Lower lobe of right lung (tissue), 2 donors: ENCODE results near the gene ZIK1. TPM values are rescaled to one million over a fixed set of nuclear protein-coding genes. Genes with fewer than 3 reads are reported as not detected.

Source experiments
- ATAC-seq, 2 donors: fragments of 200-7000 bp; cut with Tn5 transposase; one replicate each; pipeline ENCODE4 v1.9.1; 2020 to 2022; ENCODE audit warnings: mild to moderate bottlenecking in 2 of 2, moderate library complexity in 2 of 2
- DNase-seq: peaks from one replicate; pipeline ENCODE4 v3.0.0-alpha.2; 2020
- H3K27ac ChIP-seq: fragments of 200-600 bp; one replicate; pipeline ENCODE4 v1.8.0; 2022
- H3K27me3 ChIP-seq: fragments of 200-600 bp; one replicate; pipeline ENCODE4 v1.8.0; 2022; ENCODE audit warnings: low read depth
- H3K36me3 ChIP-seq: fragments of 200-600 bp; one replicate; pipeline ENCODE4 v1.8.0; 2022; ENCODE audit warnings: mild to moderate bottlenecking
- H3K4me1 ChIP-seq: fragments of 200-600 bp; one replicate; pipeline ENCODE4 v1.8.0; 2022
- H3K4me3 ChIP-seq: fragments of 200-600 bp; one replicate; pipeline ENCODE4 v1.8.0; 2022; ENCODE audit warnings: mild to moderate bottlenecking
- H3K9me3 ChIP-seq: fragments of 200-600 bp; one replicate; pipeline ENCODE4 v1.8.0; 2022
- intact Hi-C: fragments of 100-400 bp; cut with DNase I; formaldehyde crosslinking; loops from one replicate; pipeline ENCODE4 v1.11.0; 2022
- total RNA-seq: library from RNA; stranded (reverse); fragmentation: NEBNext Ultra II Directional; extraction: Animal tissue kit (Norgen Biotek cat#: 25700); gene quantifications from one replicate; pipeline ENCODE4 v1.2.1, GENCODE V29; 2021
- TF ChIP-seq, protein P1 (sequence below): fragments of 200-600 bp; IDR thresholded peaks from one replicate; pipeline ENCODE4 v1.8.0; 2022; ENCODE audit warnings: antibody characterized with exemption, mild to moderate bottlenecking
- donor health status: DM: no; HTN: yes; CAD: no; lungs with severe emphysema.

The ZIK1 gene
- total RNA-seq, 1 donor from 2014 or later = 2.9 TPM

DNA sequence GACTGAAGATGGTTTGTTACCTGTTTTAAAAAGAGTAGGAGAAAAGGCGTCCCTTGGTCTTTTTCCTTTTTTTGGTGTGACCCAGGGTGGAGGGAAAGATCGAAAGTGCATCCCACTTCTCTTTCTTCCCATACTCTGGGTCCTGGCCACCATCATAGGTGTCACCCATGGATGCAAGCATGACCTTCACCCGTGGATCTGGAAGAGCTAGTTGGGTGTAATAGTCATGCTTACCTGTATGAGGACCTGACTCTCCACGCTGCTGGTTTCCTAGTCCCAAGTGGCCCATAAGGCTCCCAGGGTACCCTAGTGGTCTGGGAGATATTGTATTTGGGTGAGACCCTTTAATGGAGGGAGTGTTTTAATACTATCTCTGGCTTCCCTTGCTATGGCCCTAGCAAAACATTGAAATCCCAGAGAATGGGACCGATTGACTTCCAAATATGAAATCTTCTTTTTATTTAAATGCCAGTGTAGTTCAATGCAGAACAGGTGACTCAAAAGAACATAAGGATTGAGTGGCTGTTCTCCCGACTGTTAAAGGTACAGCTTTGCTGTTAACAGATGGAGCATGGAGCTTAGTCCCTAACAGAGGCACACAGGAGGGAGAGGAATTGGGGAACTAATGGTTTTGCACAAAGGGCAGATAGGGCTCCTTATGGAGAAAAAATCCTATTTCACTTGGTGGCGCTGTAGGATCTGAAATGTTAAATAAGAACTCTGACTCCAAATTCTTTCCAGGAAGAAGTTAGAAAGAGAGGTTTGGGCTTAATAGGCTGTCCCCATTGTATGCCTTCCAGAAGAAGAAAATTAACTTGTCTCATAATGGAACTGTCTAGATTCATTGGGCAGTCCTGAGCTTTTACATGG, 17.3 kb upstream of the ZIK1 start:
- Histone ChIP-seq H3K27me3 (no peaks in the 10 kb centered on the region), H3K27ac (no peak overlapping the region), H3K36me3 (no peaks in the 10 kb centered on the region), H3K4me1 (no peaks in the 10 kb centered on the region), H3K9me3 (peaks cover 93% of the 10 kb centered on the region), H3K4me3 (no peak overlapping the region)
- TF ChIP-seq, protein P1, sequence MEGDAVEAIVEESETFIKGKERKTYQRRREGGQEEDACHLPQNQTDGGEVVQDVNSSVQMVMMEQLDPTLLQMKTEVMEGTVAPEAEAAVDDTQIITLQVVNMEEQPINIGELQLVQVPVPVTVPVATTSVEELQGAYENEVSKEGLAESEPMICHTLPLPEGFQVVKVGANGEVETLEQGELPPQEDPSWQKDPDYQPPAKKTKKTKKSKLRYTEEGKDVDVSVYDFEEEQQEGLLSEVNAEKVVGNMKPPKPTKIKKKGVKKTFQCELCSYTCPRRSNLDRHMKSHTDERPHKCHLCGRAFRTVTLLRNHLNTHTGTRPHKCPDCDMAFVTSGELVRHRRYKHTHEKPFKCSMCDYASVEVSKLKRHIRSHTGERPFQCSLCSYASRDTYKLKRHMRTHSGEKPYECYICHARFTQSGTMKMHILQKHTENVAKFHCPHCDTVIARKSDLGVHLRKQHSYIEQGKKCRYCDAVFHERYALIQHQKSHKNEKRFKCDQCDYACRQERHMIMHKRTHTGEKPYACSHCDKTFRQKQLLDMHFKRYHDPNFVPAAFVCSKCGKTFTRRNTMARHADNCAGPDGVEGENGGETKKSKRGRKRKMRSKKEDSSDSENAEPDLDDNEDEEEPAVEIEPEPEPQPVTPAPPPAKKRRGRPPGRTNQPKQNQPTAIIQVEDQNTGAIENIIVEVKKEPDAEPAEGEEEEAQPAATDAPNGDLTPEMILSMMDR = no peak
- DNase-seq (no peak), ATAC-seq (no peak)
- intact Hi-C loops = no loop called here

DNA sequence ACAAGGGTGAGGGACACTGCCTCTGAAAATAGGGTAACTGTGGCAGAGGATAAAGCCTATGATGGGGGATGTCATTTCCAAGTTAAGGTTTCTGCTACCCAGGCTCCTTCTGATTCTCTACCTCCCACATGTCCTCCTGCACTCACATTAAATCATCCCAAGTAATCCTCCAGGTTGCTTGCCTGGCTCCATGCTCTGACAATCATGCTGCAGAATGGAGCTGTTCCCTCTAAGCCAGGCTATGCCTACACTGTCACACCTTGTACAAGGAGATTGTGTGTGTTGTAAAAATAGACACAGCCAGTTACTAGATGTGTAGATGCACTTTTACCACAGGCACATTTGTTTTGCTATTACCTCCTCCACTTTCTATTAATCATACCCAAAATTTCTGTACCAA, 13.2 kb upstream of the ZIK1 start:
- intact Hi-C loops = no loop called here
- DNase-seq = no peak
- ATAC-seq = no peak
- Histone ChIP-seq H3K4me1 (no peaks in the 10 kb centered on the region), H3K4me3 (no peak overlapping the region), H3K9me3 (peaks cover 100% of the 10 kb centered on the region), H3K27ac (no peak overlapping the region), H3K36me3 (peaks cover 34% of the 10 kb centered on the region), H3K27me3 (no peaks in the 10 kb centered on the region)
- TF ChIP-seq, protein P1 = no peak

DNA sequence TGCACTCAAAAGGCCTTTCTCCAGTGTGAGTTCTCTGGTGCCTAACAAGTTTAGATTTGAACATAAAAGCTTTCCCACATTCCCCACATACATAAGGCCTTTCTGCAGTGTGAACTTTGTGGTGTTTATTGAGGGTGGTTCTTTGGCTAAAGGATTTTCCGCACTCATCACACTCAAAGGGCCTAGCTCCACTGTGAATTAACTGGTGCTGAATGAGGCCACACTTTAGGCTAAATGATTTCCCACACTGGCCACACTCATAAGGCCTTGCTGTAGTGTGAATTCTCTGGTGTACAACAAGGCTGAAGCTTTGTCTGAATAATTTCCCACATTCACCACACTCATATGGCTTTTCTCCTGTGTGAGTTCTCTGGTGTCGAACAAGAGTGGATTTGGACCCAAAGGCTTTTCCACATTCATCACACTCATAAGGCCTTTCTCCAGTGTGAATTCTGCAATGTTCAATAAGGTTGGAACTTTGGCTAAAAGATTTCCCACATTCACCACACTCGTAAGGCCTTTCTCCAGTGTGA, 11.5 kb upstream of the ZIK1 start:
- Histone ChIP-seq H3K4me1 (no peaks in the 10 kb centered on the region), H3K36me3 (peaks cover 34% of the 10 kb centered on the region), H3K4me3 (no peak overlapping the region), H3K27ac (no peak overlapping the region), H3K27me3 (no peaks in the 10 kb centered on the region), H3K9me3 (peaks cover 99% of the 10 kb centered on the region)
- DNase-seq (no peak), ATAC-seq (no peak)
- TF ChIP-seq, protein P1 = no peak
- intact Hi-C loops = no loop called here

DNA sequence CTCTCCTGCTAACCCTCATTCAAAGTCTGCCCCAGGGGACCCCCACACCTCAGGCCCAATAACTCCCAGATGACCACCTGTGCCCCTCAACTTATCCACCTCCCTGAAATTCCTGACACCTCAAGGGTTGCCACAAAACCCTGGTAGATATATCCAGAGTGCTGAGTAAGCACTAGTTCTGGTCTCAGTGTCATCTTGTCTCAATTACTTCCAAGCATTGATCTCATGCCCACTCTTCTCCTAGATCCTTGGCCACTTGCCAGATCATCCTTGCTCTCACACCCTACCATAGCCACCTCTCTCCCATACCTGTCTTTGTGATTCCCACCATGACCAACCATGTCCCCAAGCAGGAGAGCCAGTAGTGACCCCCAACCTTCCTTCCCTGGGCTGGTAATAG, 7.3 kb upstream of the ZIK1 start:
- TF ChIP-seq, protein P1 = no peak
- Histone ChIP-seq H3K27ac (no peak overlapping the region), H3K27me3 (no peaks in the 10 kb centered on the region), H3K4me3 (no peak overlapping the region), H3K4me1 (peaks cover 5% of the 10 kb centered on the region), H3K36me3 (peaks cover 34% of the 10 kb centered on the region), H3K9me3 (peaks cover 57% of the 10 kb centered on the region)
- no peak for ATAC-seq
- DNase-seq = no peak
- intact Hi-C loops = no loop called here

DNA sequence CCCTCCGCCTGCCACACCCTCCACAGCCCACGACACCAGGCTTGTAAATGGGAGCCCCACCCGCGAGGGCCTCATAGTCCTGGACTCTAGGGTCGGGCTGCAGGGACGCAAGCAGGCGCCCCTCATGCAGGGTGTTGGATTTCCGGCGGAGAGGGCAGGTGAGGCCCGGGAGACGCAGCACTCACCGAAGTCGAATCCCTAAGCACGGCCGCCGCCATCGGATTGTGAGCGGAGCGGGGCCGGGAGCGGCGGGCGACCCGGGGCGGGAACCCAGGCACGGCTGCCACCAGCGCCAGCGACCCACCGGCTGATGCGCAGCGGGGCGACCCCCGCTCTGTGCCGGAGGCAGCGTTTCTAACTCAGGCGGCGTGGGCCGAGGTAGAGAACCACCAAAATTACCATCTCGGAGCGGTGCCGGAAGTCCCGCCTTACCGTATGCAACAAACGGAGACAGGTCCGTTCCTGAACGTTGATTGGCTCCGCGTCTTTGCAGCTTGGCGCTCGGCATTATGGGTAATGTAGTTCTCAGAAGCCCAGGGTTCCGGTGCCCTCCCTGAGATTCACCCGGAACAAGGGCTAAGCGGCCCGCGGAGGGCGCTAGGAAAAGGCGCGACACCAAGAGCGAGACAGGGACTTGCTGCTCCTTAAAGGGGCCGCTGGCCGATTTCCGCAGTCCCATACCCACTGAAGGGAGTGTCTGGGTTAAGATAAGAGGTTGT, 5.3 kb upstream of the ZIK1 start, which contains the start of gene ZNF416:
Gene ZNF416 (minus strand): TSS at position 425 of the 719 bp plus-strand sequence. CDS start 207 bp downstream, at position 218.
- Histone ChIP-seq H3K36me3 (peaks cover 20% of the 10 kb centered on the region), H3K4me1 (peaks cover 11% of the 10 kb centered on the region), H3K27me3 (no peaks in the 10 kb centered on the region), H3K4me3 (peak within 1 kb of the TSS; percentile 75), H3K27ac (peak within 1 kb of the TSS; percentile 69), H3K9me3 (peaks cover 41% of the 10 kb centered on the region)
- TF ChIP-seq, protein P1 = no peak
- intact Hi-C loops = no loop called here
- DNase-seq (peak; percentile 97), ATAC-seq (peak; percentile 99 to 100)
